GM21515 (cell line): ENCODE measurements around the gene EVC2.

Source experiments
- ATAC-seq: cut with Tn5 transposase; IDR thresholded peaks from one replicate; pipeline ENCODE4 v1.9.1; 2021; ENCODE audit not compliant: unreplicated experiment

The EVC2 gene

GRCh38 chr4:5708449-5709206, at the start of gene EVC2:
Gene EVC2 (minus strand): TSS chr4:5708559. CDS start chr4:5708513, 46 bp downstream.
- no peak for ATAC-seq

GRCh38 chr4:5757954-5758353, 49.6 kb upstream of the EVC2 start:
- no peak for ATAC-seq

- ATAC-seq = no peak
These were observed 49.2 kb upstream of the EVC2 start for GRCh38 chr4:5757536-5757935.

GRCh38 chr4:5757091-5757490, 48.7 kb upstream of the EVC2 start:
- ATAC-seq = no peak

- no peak for ATAC-seq
These were observed 47.9 kb upstream of the EVC2 start for GRCh38 chr4:5756271-5756670.

- no peak for ATAC-seq
These were observed 47.3 kb upstream of the EVC2 start for GRCh38 chr4:5755679-5756078.

- no peak for ATAC-seq
These were observed 46.8 kb upstream of the EVC2 start for GRCh38 chr4:5755161-5755560.

- no peak for ATAC-seq
These were observed 46.1 kb upstream of the EVC2 start for GRCh38 chr4:5754529-5754881.

GRCh38 chr4:5753766-5754528, 45.6 kb upstream of the EVC2 start:
- ATAC-seq = no peak

- no peak for ATAC-seq
These were observed 45.0 kb upstream of the EVC2 start for GRCh38 chr4:5753366-5753765.

GRCh38 chr4:5752376-5753184, 44.2 kb upstream of the EVC2 start:
- ATAC-seq = no peak

- no peak for ATAC-seq
These were observed 43.5 kb upstream of the EVC2 start for GRCh38 chr4:5751666-5752375.

- no peak for ATAC-seq
These were observed 42.7 kb upstream of the EVC2 start for GRCh38 chr4:5750946-5751665.

GRCh38 chr4:5750052-5750945, 41.9 kb upstream of the EVC2 start:
- ATAC-seq = no peak

GRCh38 chr4:5749568-5749967, 41.2 kb upstream of the EVC2 start:
- ATAC-seq = no peak

- ATAC-seq = no peak
These were observed 39.5 kb upstream of the EVC2 start for GRCh38 chr4:5747738-5748375.

- ATAC-seq = no peak
These were observed 38.7 kb upstream of the EVC2 start for GRCh38 chr4:5746829-5747737.

GRCh38 chr4:5746250-5746649, 37.9 kb upstream of the EVC2 start:
- ATAC-seq = no peak
